Kidney tubule cell (primary cell): ENCODE results near the gene STK32A.
A peak's percentile ranks its signal among the peaks of the same experiment; 100 is the strongest.

Source experiments
- DNase-seq: peaks from one replicate; pipeline ENCODE4 v3.0.0-alpha.2; 2018; ENCODE audit warnings: low spot score

STK32A gene

GRCh38 chr5:147259837-147260236 lies 25.0 kb downstream of the STK32A start:
- DNase-seq: no peak

GRCh38 chr5:147267082-147267832 lies 32.4 kb downstream of the STK32A start:
- no peak for DNase-seq

GRCh38 chr5:147276497-147276896 lies 41.7 kb downstream of the STK32A start:
- no peak for DNase-seq

- DNase-seq: no peak
Observed at GRCh38 chr5:147286296-147286695, 51.5 kb downstream of the STK32A start.

GRCh38 chr5:147287110-147287509 lies 52.3 kb downstream of the STK32A start:
- no peak for DNase-seq

- DNase-seq: no peak
Observed at GRCh38 chr5:147290261-147290660, 55.4 kb downstream of the STK32A start.

- DNase-seq: peak; percentile 57
Observed at GRCh38 chr5:147303251-147303650, 68.4 kb downstream of the STK32A start.

- peak; percentile 92 for DNase-seq
Observed at GRCh38 chr5:147303976-147304375, 69.2 kb downstream of the STK32A start.

- no peak for DNase-seq
Observed at GRCh38 chr5:147305147-147305546, 70.3 kb downstream of the STK32A start.

GRCh38 chr5:147306351-147306750 lies 71.5 kb downstream of the STK32A start:
- no peak for DNase-seq

- no peak for DNase-seq
Observed at GRCh38 chr5:147307170-147307569, 72.3 kb downstream of the STK32A start.

GRCh38 chr5:147309621-147310020 lies 74.8 kb downstream of the STK32A start:
- DNase-seq: peak; percentile 39

GRCh38 chr5:147310059-147310704 lies 75.4 kb downstream of the STK32A start:
- peak; percentile 97 for DNase-seq

- no peak for DNase-seq
Observed at GRCh38 chr5:147317978-147318684, 83.3 kb downstream of the STK32A start.

GRCh38 chr5:147321569-147321968 lies 86.7 kb downstream of the STK32A start:
- DNase-seq: no peak

GRCh38 chr5:147327421-147327820 lies 92.6 kb downstream of the STK32A start:
- no peak for DNase-seq

- no peak for DNase-seq
Observed at GRCh38 chr5:147327905-147328304, 93.1 kb downstream of the STK32A start.

GRCh38 chr5:147332658-147333057 lies 97.8 kb downstream of the STK32A start:
- DNase-seq: peak; percentile 44

- no peak for DNase-seq
Observed at GRCh38 chr5:147336876-147337275, 102.0 kb downstream of the STK32A start.

- no peak for DNase-seq
Observed at GRCh38 chr5:147339313-147339712, 104.5 kb downstream of the STK32A start.

- no peak for DNase-seq
Observed at GRCh38 chr5:147340941-147341340, 106.1 kb downstream of the STK32A start.

- no peak for DNase-seq
Observed at GRCh38 chr5:147341345-147341744, 106.5 kb downstream of the STK32A start.

GRCh38 chr5:147344861-147345260 lies 110.0 kb downstream of the STK32A start:
- no peak for DNase-seq
